ENCODE data around the gene CREB3L1. TPM values are rescaled to one million over a fixed set of nuclear protein-coding genes. Genes with fewer than 3 reads are reported as not detected.
A peak's percentile ranks its signal among the peaks of the same experiment; 100 is the strongest.

Gene CREB3L1, protein sequence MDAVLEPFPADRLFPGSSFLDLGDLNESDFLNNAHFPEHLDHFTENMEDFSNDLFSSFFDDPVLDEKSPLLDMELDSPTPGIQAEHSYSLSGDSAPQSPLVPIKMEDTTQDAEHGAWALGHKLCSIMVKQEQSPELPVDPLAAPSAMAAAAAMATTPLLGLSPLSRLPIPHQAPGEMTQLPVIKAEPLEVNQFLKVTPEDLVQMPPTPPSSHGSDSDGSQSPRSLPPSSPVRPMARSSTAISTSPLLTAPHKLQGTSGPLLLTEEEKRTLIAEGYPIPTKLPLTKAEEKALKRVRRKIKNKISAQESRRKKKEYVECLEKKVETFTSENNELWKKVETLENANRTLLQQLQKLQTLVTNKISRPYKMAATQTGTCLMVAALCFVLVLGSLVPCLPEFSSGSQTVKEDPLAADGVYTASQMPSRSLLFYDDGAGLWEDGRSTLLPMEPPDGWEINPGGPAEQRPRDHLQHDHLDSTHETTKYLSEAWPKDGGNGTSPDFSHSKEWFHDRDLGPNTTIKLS
- total RNA-seq, result 10 to 100 TPM; 35.8 to 50.7 (median 41.6) TPM

DNA sequence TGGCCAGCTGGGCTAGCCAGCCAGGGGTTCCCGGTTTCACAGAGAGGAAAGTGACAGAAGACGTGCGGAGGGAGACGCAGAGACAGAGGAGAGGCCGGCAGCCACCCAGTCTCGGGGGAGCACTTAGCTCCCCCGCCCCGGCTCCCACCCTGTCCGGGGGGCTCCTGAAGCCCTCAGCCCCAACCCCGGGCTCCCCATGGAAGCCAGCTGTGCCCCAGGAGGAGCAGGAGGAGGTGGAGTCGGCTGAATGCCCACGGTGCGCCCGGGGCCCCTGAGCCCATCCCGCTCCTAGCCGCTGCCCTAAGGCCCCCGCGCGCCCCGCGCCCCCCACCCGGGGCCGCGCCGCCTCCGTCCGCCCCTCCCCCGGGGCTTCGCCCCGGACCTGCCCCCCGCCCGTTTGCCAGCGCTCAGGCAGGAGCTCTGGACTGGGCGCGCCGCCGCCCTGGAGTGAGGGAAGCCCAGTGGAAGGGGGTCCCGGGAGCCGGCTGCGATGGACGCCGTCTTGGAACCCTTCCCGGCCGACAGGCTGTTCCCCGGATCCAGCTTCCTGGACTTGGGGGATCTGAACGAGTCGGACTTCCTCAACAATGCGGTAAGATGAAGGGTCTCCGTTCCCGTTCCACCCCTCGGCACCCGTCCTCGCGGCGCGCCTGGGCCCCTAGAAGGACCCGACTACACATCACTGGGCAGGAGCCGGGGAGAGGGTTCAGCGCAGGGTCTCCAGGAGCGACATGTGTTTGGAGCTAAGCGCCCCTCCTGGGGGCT lies at the start of gene CREB3L1:
Gene CREB3L1, plus strand, starts transcription at position 41 of the 765 bp plus-strand sequence. Its CDS starts 450 bp downstream, at position 491.
- intact Hi-C loops (cut with DNase I; ENCODE audit: low total_unique reads) (no loop called here), in situ Hi-C loops (cut with MboI; ENCODE audit: low pct_ligation_motif_present in 1 of 4, low pct_unique_long_range_greater_than_20kb in 1 of 4, low sequenced_read_pairs in 3 of 4) (no loop called here)
- 3 to 13% methylated on average over 3 to 27 of the region's 61 CpGs for WGBS, 2 donors (ENCODE audit: low coverage in 1 of 2)
- H3K27me3 ChIP-seq, result peaks cover 17% of the 10 kb centered on the region
- peak within 1 kb of the TSS; percentile 65 to 83 (median 77) for H3K4me3 ChIP-seq
- TF ChIP-seq POLR2AphosphoS5 (IDR thresholded peaks at IDR 0.05) (peak; percentile 66 to 79 (median 76)), EP300 (IDR thresholded peaks at IDR 0.05; ENCODE audit: low read depth) (no peak), POLR2A (IDR thresholded peaks at IDR 0.05) (peak; percentile 75)
- H3K9me3 ChIP-seq, result no peaks in the 10 kb centered on the region
- peak within 1 kb of the TSS; percentile 90 to 94 (median 92) for H3K27ac ChIP-seq
- H3K4me1 ChIP-seq, result peaks cover 38 to 93% (median 74%) of the 10 kb centered on the region in 4 donors
- peak; percentile 81 for DNase-seq
- no peaks in the 10 kb centered on the region for H3K36me3 ChIP-seq

DNA sequence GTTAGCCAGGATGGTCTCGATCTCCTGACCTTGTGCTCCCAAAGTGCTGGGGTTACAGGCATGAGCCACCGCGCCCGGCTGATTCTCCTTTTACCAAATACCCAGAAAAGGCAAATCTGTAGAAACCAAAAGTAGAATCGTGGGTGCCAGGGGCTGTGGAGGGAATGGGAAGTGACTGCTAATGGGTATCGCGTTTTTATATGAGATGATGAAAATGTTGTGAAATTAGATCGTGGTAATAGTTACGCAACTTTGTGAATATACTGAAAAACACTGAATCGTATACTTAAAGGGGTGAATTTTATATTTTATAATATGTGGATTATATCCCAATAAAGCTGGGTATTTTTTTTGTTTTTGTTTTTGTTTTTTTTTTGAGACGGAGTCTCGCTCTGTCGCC lies 48.2 kb upstream of the CREB3L1 start:
- Histone ChIP-seq H3K27ac (no peak overlapping the region), H3K9me3 (no peaks in the 10 kb centered on the region), H3K27me3 (peaks cover 5% of the 10 kb centered on the region), H3K4me1 (no peaks in the 10 kb centered on the region), H3K4me3 (no peak overlapping the region), H3K36me3 (no peaks in the 10 kb centered on the region)
- TF ChIP-seq, protein P1, sequence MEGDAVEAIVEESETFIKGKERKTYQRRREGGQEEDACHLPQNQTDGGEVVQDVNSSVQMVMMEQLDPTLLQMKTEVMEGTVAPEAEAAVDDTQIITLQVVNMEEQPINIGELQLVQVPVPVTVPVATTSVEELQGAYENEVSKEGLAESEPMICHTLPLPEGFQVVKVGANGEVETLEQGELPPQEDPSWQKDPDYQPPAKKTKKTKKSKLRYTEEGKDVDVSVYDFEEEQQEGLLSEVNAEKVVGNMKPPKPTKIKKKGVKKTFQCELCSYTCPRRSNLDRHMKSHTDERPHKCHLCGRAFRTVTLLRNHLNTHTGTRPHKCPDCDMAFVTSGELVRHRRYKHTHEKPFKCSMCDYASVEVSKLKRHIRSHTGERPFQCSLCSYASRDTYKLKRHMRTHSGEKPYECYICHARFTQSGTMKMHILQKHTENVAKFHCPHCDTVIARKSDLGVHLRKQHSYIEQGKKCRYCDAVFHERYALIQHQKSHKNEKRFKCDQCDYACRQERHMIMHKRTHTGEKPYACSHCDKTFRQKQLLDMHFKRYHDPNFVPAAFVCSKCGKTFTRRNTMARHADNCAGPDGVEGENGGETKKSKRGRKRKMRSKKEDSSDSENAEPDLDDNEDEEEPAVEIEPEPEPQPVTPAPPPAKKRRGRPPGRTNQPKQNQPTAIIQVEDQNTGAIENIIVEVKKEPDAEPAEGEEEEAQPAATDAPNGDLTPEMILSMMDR (IDR thresholded peaks at IDR 0.05), result no peak
- no peak for TF ChIP-seq POLR2AphosphoS5 (IDR thresholded peaks at IDR 0.05)
- no peak for TF ChIP-seq EP300 (IDR thresholded peaks at IDR 0.05; ENCODE audit: low read depth)
- TF ChIP-seq POLR2A (IDR thresholded peaks at IDR 0.05), result no peak
- DNase-seq, result no peak
- intact Hi-C loops (cut with DNase I; ENCODE audit: low total_unique reads), result no loop called here
- 90 to 95% methylated on average over 5 to 13 of the region's 13 CpGs for WGBS, 2 donors (ENCODE audit: low coverage in 1 of 2)
- in situ Hi-C loops (cut with MboI; ENCODE audit: low pct_ligation_motif_present in 1 of 4, low pct_unique_long_range_greater_than_20kb in 1 of 4, low sequenced_read_pairs in 3 of 4), result loop anchor here in 1 of 4 donors (25.0 kb wide), 1 partner anchor 308 kb away; no protein-coding TSS in a partner anchor

DNA sequence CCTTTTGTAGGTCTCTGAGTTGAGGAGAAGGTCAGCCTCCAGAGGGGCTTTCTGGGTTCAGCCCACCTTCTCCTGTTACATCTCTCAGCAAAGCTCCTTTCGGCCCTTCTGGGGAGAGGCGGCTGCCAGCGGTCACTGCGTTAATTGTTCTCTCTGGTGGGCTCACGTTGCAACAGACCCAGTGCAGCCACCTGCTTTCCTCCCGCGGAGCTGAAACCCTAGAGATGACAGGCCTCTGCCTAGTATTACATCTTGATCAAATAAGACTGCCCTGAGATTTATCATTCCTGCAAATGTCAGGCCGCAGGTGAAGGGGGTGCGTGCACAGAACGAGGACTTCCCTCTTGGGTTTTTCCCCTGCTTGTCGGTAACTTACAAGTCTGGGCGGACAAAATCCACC lies 43.2 kb upstream of the CREB3L1 start:
- DNase-seq, result no peak
- H3K36me3 ChIP-seq, result no peaks in the 10 kb centered on the region
- peaks cover 9 to 25% (median 24%) of the 10 kb centered on the region in 4 donors for H3K4me1 ChIP-seq
- in situ Hi-C loops (cut with MboI; ENCODE audit: low pct_ligation_motif_present in 1 of 4, low pct_unique_long_range_greater_than_20kb in 1 of 4, low sequenced_read_pairs in 3 of 4), result loop anchor here in 2 of 4 donors (10.0 to 25.0 kb wide), 2 partner anchors 80 to 303 kb away; no protein-coding TSS in a partner anchor
- peaks cover 41% of the 10 kb centered on the region for H3K27me3 ChIP-seq
- intact Hi-C loops (cut with DNase I; ENCODE audit: low total_unique reads), result no loop called here
- no peak overlapping the region for H3K27ac ChIP-seq
- no peak for TF ChIP-seq POLR2A (IDR thresholded peaks at IDR 0.05)
- no peak for TF ChIP-seq EP300 (IDR thresholded peaks at IDR 0.05; ENCODE audit: low read depth)
- TF ChIP-seq, protein P1 (IDR thresholded peaks at IDR 0.05), result no peak
- TF ChIP-seq POLR2AphosphoS5 (IDR thresholded peaks at IDR 0.05), result no peak
- WGBS, 2 donors (ENCODE audit: low coverage in 1 of 2), result 63% methylated on average over 12 of the region's 12 CpGs; no CpG with 5 or more reads in 1 of the 2 donors
- no peak overlapping the region for H3K4me3 ChIP-seq
- H3K9me3 ChIP-seq, result no peaks in the 10 kb centered on the region

DNA sequence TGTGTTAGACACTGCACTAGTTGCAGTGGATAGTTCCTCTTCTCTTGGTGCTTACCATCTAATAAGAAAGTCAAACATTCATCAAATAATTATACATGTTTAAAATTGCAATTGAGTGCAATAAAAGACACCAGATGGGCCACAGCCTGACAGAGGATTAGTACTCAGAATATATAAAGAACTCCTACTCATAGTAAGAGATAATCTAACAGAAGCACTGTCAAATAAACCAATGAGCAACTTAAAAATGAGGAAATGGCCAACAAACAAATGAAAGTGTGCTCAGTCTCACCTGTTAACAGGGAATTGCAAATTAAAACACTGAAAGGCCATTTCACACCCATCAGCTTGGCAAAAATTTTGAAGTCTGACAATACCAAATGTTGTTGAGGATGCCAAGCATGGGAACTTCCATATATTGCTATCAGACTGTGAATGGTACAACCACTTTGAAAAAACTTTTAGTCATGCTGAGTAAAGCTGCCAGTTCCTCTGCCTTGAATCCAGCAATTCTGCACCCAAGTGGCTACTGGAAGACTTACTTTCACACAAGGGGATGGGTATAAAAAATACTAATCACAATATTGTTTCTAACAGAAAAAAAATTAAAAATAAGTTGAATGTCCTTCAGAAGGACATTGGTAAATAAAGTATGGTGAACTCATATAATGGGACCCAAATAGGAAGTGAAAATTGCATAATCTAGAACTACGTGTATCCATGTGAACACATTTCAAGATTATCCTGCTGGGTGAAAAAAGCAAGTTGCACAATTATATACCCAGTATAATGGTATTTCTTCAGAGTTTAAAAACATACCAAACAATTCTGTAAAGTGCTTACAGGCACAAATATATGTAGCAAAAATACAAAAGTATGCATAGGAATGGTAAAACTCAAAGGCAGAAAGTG lies 41.4 kb upstream of the CREB3L1 start:
- intact Hi-C loops (cut with DNase I; ENCODE audit: low total_unique reads), result no loop called here

More for the DNA sequence above, 41.4 kb upstream of the CREB3L1 start:
- Histone ChIP-seq H3K4me1 (peaks cover 11 to 29% (median 25%) of the 10 kb centered on the region in 4 donors), H3K27me3 (peaks cover 41% of the 10 kb centered on the region), H3K36me3 (no peaks in the 10 kb centered on the region), H3K27ac (no peak overlapping the region), H3K4me3 (no peak overlapping the region), H3K9me3 (no peaks in the 10 kb centered on the region)
- in situ Hi-C loops (cut with MboI; ENCODE audit: low pct_ligation_motif_present in 1 of 4, low pct_unique_long_range_greater_than_20kb in 1 of 4, low sequenced_read_pairs in 3 of 4), result loop anchor here in 3 of 4 donors (5.0 to 25.0 kb wide), 3 partner anchors 76 to 301 kb away; no protein-coding TSS in a partner anchor
- WGBS, 2 donors (ENCODE audit: low coverage in 1 of 2), result 53 to 54% methylated on average over 1 of the region's 1 CpG
- TF ChIP-seq EP300 (IDR thresholded peaks at IDR 0.05; ENCODE audit: low read depth), result no peak
- TF ChIP-seq, protein P1 (IDR thresholded peaks at IDR 0.05), result no peak
- no peak for TF ChIP-seq POLR2AphosphoS5 (IDR thresholded peaks at IDR 0.05)
- TF ChIP-seq POLR2A (IDR thresholded peaks at IDR 0.05), result no peak
- no peak for DNase-seq

Data from transverse colon (tissue), 4 donors.